HTERT RPE-1 (cell line): ENCODE results near the gene FZD4.
"Not testable (repeated sequence)": the region's sequence is repeated elsewhere in the genome, so short reads cannot be mapped to it uniquely, and the experiment has no call there.

Source experiments
- in situ Hi-C: fragments of 300-500 bp; cut with MboI; formaldehyde crosslinking; loops from 4 replicates; pipeline ENCODE4 v1.14.3; 2020; ENCODE audit warnings: low sequenced_read_pairs

FZD4 gene

GRCh38 chr11:86938900-86939880, 16.0 kb downstream of the FZD4 start:
- in situ Hi-C loops = no loop called here

- in situ Hi-C loops = no loop called here
These were observed 16.8 kb downstream of the FZD4 start for GRCh38 chr11:86938203-86938899.

GRCh38 chr11:86937193-86937806, 17.9 kb downstream of the FZD4 start:
- in situ Hi-C loops = not testable (repeated sequence)

- in situ Hi-C loops = no loop called here
These were observed 20.1 kb downstream of the FZD4 start for GRCh38 chr11:86934926-86935579.

- in situ Hi-C loops = no loop called here
These were observed 20.7 kb downstream of the FZD4 start for GRCh38 chr11:86934582-86934900.

GRCh38 chr11:86933891-86934581, 21.2 kb downstream of the FZD4 start:
- in situ Hi-C loops = no loop called here

GRCh38 chr11:86932924-86933875, 22.0 kb downstream of the FZD4 start:
- in situ Hi-C loops = no loop called here

GRCh38 chr11:86932259-86932585, 23.0 kb downstream of the FZD4 start:
- in situ Hi-C loops = no loop called here

- in situ Hi-C loops = no loop called here
These were observed 23.5 kb downstream of the FZD4 start for GRCh38 chr11:86931548-86932258.

GRCh38 chr11:86930957-86931547, 24.1 kb downstream of the FZD4 start:
- in situ Hi-C loops = no loop called here

- in situ Hi-C loops = no loop called here
These were observed 28.2 kb downstream of the FZD4 start for GRCh38 chr11:86926975-86927374.

GRCh38 chr11:86923999-86924766, 31.0 kb downstream of the FZD4 start:
- in situ Hi-C loops = no loop called here

- in situ Hi-C loops = no loop called here
These were observed 33.0 kb downstream of the FZD4 start for GRCh38 chr11:86922225-86922624.

- in situ Hi-C loops = no loop called here
These were observed 35.5 kb downstream of the FZD4 start for GRCh38 chr11:86919557-86920210.

- in situ Hi-C loops = no loop called here
These were observed 36.2 kb downstream of the FZD4 start for GRCh38 chr11:86918973-86919372.

GRCh38 chr11:86918496-86918895, 36.7 kb downstream of the FZD4 start:
- in situ Hi-C loops = no loop called here

- in situ Hi-C loops = no loop called here
These were observed 37.6 kb downstream of the FZD4 start for GRCh38 chr11:86917589-86917988.
